ENCODE results near the gene MRAP2. TPM values are rescaled to one million over a fixed set of nuclear protein-coding genes. Genes with fewer than 3 reads are reported as not detected.
"Not testable (repeated sequence)": the region's sequence is repeated elsewhere in the genome, so short reads cannot be mapped to it uniquely, and the experiment has no call there.

Gene MRAP2
- total RNA-seq, 2 experiments from 2014 or later, result not detected

GRCh38 chr6:84026721-84027164 lies 6.8 kb upstream of the MRAP2 start:
- no peaks in the 10 kb centered on the region for H4K20me1 ChIP-seq (ENCODE audit: insufficient read depth, low read length)
- H3K4me3 ChIP-seq (ENCODE audit: low read depth, low read length, poor library complexity, severe bottlenecking), result no peak overlapping the region
- H3K9me3 ChIP-seq (ENCODE audit: low read length), result no peaks in the 10 kb centered on the region
- intact Hi-C loops (cut with micrococcal nuclease; ENCODE audit: unreplicated experiment), result no loop called here
- no peaks in the 10 kb centered on the region for H3K4me1 ChIP-seq (ENCODE audit: insufficient read depth, low read length, poor library complexity, severe bottlenecking)
- no peaks in the 10 kb centered on the region for H3K9me2 ChIP-seq (ENCODE audit: insufficient read depth, low read length)
- H3K79me2 ChIP-seq (ENCODE audit: insufficient read depth, low read depth, low read length), result no peaks in the 10 kb centered on the region
- CTCF ChIA-PET (ENCODE audit: unreplicated experiment), result no interaction called here
- no peak overlapping the region for H2AFZ ChIP-seq (ENCODE audit: low read length)
- H3K4me2 ChIP-seq (ENCODE audit: low read length), result no peak overlapping the region
- DNase-seq (ENCODE audit: low spot score), result no peak
- no peaks in the 10 kb centered on the region for H3K36me3 ChIP-seq (ENCODE audit: insufficient read depth, low read length)
- H3K27ac ChIP-seq (ENCODE audit: low read depth, low read length, poor library complexity, severe bottlenecking), result no peak overlapping the region
- no peak for TF ChIP-seq CTCF (conservative IDR thresholded peaks at IDR 0.05; ENCODE audit: low read length)
- POLR2A ChIA-PET, result no interaction called here
- no TSS peak for BruUV-seq (replicated peaks)

- CTCF ChIA-PET (ENCODE audit: unreplicated experiment), result no interaction called here
- H3K9me3 ChIP-seq (ENCODE audit: low read length), result no peaks in the 10 kb centered on the region
- H4K20me1 ChIP-seq (ENCODE audit: insufficient read depth, low read length), result no peaks in the 10 kb centered on the region
- no peak overlapping the region for H3K27ac ChIP-seq (ENCODE audit: low read depth, low read length, poor library complexity, severe bottlenecking)
- H3K4me2 ChIP-seq (ENCODE audit: low read length), result no peak overlapping the region
- no peaks in the 10 kb centered on the region for H3K79me2 ChIP-seq (ENCODE audit: insufficient read depth, low read depth, low read length)
- no TSS peak for BruUV-seq (replicated peaks)
- H3K36me3 ChIP-seq (ENCODE audit: insufficient read depth, low read length), result no peaks in the 10 kb centered on the region
- no peak for DNase-seq (ENCODE audit: low spot score)
- no peak for TF ChIP-seq EZH2phosphoT487 (IDR thresholded peaks at IDR 0.05; ENCODE audit: borderline replicate concordance, low read depth, low read length)
- TF ChIP-seq CTCF (conservative IDR thresholded peaks at IDR 0.05; ENCODE audit: low read length), result no peak
- H3K4me1 ChIP-seq (ENCODE audit: insufficient read depth, low read length, poor library complexity, severe bottlenecking), result no peaks in the 10 kb centered on the region
- no peak overlapping the region for H2AFZ ChIP-seq (ENCODE audit: low read length)
- POLR2A ChIA-PET, result no interaction called here
- intact Hi-C loops (cut with micrococcal nuclease; ENCODE audit: unreplicated experiment), result no loop called here
- H3K4me3 ChIP-seq (ENCODE audit: low read depth, low read length, poor library complexity, severe bottlenecking), result no peak overlapping the region
- no peaks in the 10 kb centered on the region for H3K9me2 ChIP-seq (ENCODE audit: insufficient read depth, low read length)
These were observed 6.0 kb upstream of the MRAP2 start for GRCh38 chr6:84027340-84028181.

GRCh38 chr6:84028350-84028749 lies 5.2 kb upstream of the MRAP2 start:
- no TSS peak for BruUV-seq (replicated peaks)
- CTCF ChIA-PET (ENCODE audit: unreplicated experiment), result no interaction called here

GRCh38 chr6:84032000-84032399 lies 1.6 kb upstream of the MRAP2 start:
- BruUV-seq (replicated peaks); intact Hi-C loops (cut with micrococcal nuclease; ENCODE audit: unreplicated experiment); POLR2A ChIA-PET: not testable (repeated sequence)

More at GRCh38 chr6:84028350-84028749, 5.2 kb upstream of the MRAP2 start:
- Histone ChIP-seq H3K9me2 (ENCODE audit: insufficient read depth, low read length) (no peaks in the 10 kb centered on the region), H3K4me1 (ENCODE audit: insufficient read depth, low read length, poor library complexity, severe bottlenecking) (no peaks in the 10 kb centered on the region), H3K4me2 (ENCODE audit: low read length) (no peak overlapping the region), H3K36me3 (ENCODE audit: insufficient read depth, low read length) (no peaks in the 10 kb centered on the region), H4K20me1 (ENCODE audit: insufficient read depth, low read length) (no peaks in the 10 kb centered on the region), H3K79me2 (ENCODE audit: insufficient read depth, low read depth, low read length) (no peaks in the 10 kb centered on the region), H3K9me3 (ENCODE audit: low read length) (no peaks in the 10 kb centered on the region), H3K27ac (ENCODE audit: low read depth, low read length, poor library complexity, severe bottlenecking) (no peak overlapping the region), H2AFZ (ENCODE audit: low read length) (no peak overlapping the region), H3K4me3 (ENCODE audit: low read depth, low read length, poor library complexity, severe bottlenecking) (no peak overlapping the region)
- no peak for DNase-seq (ENCODE audit: low spot score)
- no peak for TF ChIP-seq CTCF (conservative IDR thresholded peaks at IDR 0.05; ENCODE audit: low read length)
- TF ChIP-seq EZH2phosphoT487 (IDR thresholded peaks at IDR 0.05; ENCODE audit: borderline replicate concordance, low read depth, low read length), result no peak
- intact Hi-C loops (cut with micrococcal nuclease; ENCODE audit: unreplicated experiment), result no loop called here
- POLR2A ChIA-PET, result no interaction called here

More at GRCh38 chr6:84032000-84032399, 1.6 kb upstream of the MRAP2 start:
- H3K36me3 ChIP-seq (ENCODE audit: insufficient read depth, low read length); CTCF ChIA-PET (ENCODE audit: unreplicated experiment); H3K4me3 ChIP-seq (ENCODE audit: low read depth, low read length, poor library complexity, severe bottlenecking); H3K4me2 ChIP-seq (ENCODE audit: low read length); H2AFZ ChIP-seq (ENCODE audit: low read length); H4K20me1 ChIP-seq (ENCODE audit: insufficient read depth, low read length); H3K79me2 ChIP-seq (ENCODE audit: insufficient read depth, low read depth, low read length); H3K27ac ChIP-seq (ENCODE audit: low read depth, low read length, poor library complexity, severe bottlenecking); DNase-seq (ENCODE audit: low spot score); H3K4me1 ChIP-seq (ENCODE audit: insufficient read depth, low read length, poor library complexity, severe bottlenecking); H3K9me2 ChIP-seq (ENCODE audit: insufficient read depth, low read length); H3K9me3 ChIP-seq (ENCODE audit: low read length): not testable (repeated sequence)

Data from OCI-LY7 (cell line).